ENCODE data around the gene VMAC.
A peak's percentile ranks its signal among the peaks of the same experiment; 100 is the strongest.

VMAC gene

GRCh38 chr19:5931251-5931650 is 26.6 kb downstream of the VMAC start:
- no peak for DNase-seq (ENCODE audit: low spot score)

GRCh38 chr19:5932146-5932545 is 27.5 kb downstream of the VMAC start:
- DNase-seq (ENCODE audit: low spot score), result no peak

DNA sequence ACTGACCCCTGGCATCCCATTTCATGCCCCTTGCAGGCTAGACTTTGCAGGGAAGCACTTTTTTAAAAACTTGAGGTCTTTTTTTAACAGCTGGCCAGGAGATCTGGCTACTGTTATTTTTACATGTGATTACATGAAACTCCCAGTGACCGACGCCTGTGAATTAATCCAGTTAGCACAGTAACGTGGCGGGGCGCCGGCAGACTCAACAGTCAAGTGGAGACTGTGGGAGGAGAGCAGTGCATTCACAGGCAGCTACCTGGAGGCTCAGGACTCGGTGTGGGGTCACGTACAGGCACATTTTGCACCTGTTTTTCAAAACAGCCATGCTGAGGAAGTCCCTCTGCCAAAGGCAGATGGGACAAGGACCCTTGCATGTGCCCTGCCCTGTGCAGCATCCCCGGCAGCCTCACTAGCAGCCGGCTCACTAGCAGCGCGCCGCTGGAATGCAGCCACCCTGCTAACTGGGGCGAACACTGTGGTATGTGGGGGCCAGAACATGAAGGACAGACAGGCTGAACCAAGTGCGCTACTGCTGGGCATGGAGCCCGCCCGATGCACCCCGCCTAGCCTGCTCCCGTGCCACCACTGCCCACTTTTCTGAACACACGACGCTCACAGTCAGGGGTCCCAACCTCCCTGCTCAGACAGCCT is 28.1 kb downstream of the VMAC start:
- no peak for DNase-seq (ENCODE audit: low spot score)

- no peak for DNase-seq (ENCODE audit: low spot score)
These were observed 28.9 kb downstream of the VMAC start for GRCh38 chr19:5933391-5934068.

DNA sequence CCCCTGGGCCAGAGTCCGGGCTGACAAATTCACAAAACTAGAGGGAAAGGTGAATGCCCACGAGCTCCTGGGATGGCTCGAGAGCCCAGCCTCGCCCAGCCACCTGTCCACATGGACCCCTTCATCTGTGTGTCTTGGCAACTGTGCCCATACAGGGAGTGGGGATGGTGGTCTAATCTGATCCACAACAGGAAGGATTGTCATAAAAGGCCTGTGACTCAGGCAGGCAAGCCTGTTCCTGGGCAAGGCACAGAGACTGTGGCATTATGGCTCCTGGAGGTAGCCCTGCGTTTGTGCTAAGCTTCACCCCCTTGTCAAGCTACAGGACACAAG is 29.4 kb downstream of the VMAC start:
- DNase-seq (ENCODE audit: low spot score), result no peak

DNA sequence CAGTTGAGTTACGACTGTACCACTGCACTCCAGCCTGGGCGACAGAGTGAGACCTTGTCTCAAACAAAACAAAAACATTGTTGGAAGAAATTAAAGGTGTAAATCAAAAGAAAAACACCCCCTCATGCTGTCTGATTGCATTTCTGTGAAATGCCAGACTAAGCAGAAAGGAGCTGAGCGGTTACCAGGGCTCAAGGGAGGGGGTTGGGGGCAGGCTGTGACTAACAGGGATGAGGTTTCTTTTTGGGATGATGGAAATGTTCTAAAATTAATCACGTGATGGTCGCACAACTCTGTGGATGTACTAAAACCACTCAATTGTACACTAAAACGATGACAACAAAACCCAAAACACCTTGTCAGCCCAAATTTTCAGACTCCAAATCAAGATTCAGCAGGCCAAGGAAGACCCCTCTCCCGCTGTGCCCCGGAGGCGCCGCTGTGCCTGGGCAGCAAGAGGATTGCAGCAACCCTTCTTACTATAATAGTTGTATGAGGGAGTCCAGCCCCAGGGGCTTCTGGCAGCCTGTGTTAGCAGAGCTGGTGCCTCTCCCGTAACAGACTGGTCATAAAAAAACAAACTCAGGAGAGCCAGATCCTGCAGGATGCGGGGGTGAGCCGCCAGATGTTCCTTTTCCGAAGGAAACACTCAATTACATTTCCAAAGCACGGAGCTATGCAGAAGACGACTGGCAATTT is 30.3 kb downstream of the VMAC start:
- peak; percentile 68 for DNase-seq (ENCODE audit: low spot score)

DNA sequence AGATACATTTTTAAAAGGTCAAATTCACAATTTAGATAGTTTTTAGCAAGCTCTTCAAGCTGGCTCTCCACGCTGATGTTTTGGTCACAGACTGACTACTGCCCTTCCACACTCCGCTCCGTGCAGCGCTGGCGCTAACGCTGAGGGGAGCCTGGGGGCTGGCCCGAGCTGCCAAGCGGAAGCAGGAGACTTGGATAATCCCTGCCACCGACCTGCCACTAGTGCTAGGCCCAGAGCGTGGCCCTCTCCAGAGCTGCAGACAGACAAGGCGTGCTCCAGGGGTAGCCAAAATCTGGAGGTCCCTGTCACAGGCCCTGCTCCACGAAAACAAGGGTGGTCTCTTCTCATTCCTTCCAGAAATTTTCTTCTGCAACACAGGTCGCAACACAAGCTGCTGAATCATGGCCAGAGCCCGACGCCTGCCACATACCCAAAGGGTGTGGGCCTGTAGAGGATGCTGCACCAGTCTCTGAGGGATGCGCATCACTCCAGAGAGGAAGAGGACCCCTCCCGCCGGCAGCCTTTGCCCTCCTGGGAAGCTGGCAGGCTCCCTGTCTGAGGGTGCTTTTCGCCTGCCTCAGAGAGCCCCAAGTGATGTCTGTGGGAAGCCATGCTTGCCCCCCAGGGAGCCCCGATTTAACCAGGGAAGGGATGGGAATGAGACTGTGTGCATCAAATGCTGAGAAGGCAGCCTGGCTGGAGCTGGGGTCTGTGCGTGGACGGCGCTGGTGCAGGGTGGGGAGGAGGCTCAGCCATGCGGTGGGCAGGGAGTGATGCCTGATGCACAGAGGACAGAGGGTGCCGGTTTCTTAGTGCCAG is 31.0 kb downstream of the VMAC start:
- DNase-seq (ENCODE audit: low spot score), result no peak

GRCh38 chr19:5936292-5936592 is 31.6 kb downstream of the VMAC start:
- DNase-seq (ENCODE audit: low spot score), result no peak

DNA sequence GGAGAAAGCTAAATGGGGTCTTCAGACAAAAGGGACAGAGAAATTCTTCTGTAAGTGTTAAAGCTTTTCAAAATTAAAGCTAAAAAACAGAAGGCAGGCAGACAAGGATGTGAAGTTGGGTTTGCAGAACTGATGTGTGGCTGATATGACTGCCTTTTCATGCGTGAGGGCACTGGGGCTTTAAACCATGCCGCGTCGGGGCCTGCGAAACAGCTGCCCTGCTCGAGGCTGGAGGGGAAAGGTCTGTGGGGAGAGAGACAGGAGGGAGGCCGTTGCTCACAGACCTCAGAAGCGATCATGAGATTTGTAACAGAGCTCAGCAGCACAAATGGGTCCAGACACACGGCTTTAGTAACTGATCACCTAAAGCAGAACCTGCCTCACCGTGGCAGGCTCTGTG is 32.9 kb downstream of the VMAC start:
- DNase-seq (ENCODE audit: low spot score), result no peak

DNA sequence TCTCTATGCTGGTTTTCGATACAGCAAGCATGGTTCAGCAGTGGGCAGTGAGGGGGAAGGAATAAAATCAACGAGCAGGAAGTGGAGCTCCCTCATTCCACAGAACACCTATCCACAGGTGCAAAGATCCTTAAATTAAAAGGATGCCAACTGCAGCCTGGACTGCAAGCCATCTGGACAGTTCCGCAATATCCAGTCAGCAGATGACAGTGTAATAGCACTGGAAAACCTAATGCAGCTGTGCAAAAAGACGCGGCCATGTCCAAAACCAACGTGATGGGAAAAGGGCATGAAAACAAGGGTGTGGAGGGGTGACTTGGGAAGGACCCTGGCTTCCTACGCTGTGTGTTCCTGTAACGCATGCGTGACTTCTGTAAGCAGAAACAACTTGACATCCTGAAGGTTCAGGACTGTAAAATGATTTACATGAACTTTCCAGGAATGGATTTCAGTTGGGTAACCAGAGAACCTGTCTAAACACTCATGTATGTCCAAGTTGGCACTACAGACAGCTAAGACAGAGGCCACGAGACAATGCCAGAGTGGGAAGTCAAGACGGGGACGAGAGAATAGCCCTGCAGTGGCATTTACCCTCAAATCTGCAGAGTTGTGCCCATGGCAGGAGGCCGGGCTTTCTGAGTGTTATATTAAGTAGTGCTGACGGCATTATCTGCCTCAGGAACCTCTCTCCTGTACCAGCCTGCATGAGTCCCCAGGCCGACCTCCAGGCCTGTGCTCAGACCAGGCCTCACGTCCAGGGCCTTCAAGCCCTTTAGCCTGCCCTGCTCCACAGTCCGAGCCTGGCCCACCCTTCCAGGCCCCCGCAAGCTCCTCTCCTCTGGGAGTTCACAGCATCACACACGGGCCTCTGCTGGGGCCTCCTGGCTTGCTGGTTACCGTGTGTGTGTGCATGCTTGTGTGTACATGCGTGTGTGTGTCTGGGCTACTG is 35.9 kb downstream of the VMAC start:
- DNase-seq (ENCODE audit: low spot score), result no peak

GRCh38 chr19:5941673-5942072 is 37.0 kb downstream of the VMAC start:
- DNase-seq (ENCODE audit: low spot score), result no peak

- no peak for DNase-seq (ENCODE audit: low spot score)
These were observed 38.4 kb downstream of the VMAC start for GRCh38 chr19:5943045-5943444.

GRCh38 chr19:5943623-5944022 is 39.0 kb downstream of the VMAC start:
- no peak for DNase-seq (ENCODE audit: low spot score)

DNA sequence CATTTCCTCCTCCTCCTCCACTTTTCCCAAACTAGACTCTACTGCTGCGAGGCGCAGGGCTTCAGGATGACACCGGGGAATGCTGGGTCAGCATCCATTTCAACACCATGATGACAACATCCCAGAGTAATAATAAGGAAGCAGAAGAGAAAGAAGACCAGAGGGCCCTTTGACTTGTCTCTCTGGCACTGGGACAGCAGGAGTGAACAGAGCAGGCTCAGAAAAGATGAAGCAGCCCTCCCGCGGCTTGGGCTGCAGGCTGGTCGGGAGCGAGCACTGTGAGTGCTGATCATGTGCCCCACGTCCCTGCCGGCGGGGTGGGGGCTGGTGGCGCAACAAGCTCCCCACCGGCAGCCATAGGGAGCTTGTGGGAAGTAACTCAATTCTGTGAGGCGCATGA is 42.8 kb downstream of the VMAC start:
- DNase-seq (ENCODE audit: low spot score), result peak; percentile 29

GRCh38 chr19:5948752-5949564 is 44.3 kb downstream of the VMAC start:
- DNase-seq (ENCODE audit: low spot score), result no peak

- DNase-seq (ENCODE audit: low spot score), result no peak
These were observed 45.2 kb downstream of the VMAC start for GRCh38 chr19:5949792-5950305.

DNA sequence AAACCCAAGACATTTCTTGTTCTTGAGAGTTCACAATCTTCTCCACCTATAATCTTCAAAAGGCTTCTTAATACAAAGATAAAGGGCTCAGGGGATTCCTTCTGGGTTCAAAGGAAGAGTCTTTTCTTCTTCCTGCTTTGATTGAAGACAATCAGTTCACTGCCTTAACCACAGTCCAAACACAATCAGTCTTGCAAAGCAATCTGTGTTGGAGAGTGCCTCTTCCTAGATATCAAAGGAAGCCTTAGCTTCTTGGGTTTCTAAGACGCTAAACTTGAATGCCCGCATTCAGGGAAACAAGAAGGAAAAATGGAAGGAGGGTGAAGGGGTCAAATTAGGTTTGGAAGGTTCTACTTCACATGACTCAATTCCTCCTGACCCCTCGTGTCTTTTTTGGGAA is 46.1 kb downstream of the VMAC start:
- DNase-seq (ENCODE audit: low spot score), result no peak

GRCh38 chr19:5951338-5951861 is 46.7 kb downstream of the VMAC start:
- DNase-seq (ENCODE audit: low spot score), result no peak

GRCh38 chr19:5952193-5953029 is 47.7 kb downstream of the VMAC start:
- DNase-seq (ENCODE audit: low spot score), result no peak
